DOHH2 (cell line): ENCODE data around the gene CYP4V2.

ENCODE experiments used
- EZH2phosphoT487 ChIP-seq: fragments of 200-600 bp; sonication (generic); IDR thresholded peaks from 2 replicates; pipeline ENCODE4 v1.6.1; 2017; ENCODE audit warnings: borderline replicate concordance, mild to moderate bottlenecking, antibody characterized with exemption, low read length, moderate library complexity, mixed read lengths
- TF ChIP-seq, protein P1 (sequence below): fragments of 200-600 bp; sonication (generic); IDR thresholded peaks from one replicate; pipeline ENCODE4 v1.5.1; 2014; ENCODE audit warnings: antibody characterized with exemption, mild to moderate bottlenecking, low read depth, low read length; ENCODE audit not compliant: poor library complexity, severe bottlenecking

DNA sequence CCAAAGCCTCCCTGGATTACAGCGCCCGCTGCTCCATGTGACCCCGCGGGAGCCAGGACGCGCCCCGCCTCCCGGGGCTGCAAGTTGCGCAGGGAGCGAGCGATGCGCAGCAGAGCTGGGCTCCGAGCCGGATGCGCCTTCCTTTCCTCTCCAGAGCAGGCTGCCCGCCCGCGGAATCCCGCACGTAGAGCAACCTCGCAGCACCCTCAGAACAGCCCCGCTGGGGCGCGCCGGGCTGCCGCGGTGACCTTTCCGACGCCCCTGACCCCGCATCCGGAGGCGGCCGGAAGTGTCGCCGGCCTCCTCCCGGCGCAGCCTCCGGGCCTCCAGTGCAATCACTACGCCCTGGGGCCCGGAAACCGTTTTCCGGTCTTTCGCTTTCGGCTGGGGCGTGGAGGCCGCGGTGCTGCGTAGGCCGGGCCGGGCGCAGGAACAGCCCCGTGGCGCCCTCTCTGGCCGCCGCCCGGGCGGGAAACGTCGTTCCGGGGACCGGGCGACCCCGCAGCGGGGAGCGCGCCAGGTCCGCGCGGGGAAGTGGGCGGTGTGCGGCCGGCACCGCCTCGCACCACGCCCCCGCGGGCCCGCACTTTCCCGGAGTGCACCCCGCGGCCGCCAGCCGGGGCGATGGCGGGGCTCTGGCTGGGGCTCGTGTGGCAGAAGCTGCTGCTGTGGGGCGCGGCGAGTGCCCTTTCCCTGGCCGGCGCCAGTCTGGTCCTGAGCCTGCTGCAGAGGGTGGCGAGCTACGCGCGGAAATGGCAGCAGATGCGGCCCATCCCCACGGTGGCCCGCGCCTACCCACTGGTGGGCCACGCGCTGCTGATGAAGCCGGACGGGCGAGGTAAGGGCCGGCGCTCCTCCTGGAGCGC, at the start of gene CYP4V2:
- no peak for TF ChIP-seq EZH2phosphoT487
- TF ChIP-seq, protein P1, sequence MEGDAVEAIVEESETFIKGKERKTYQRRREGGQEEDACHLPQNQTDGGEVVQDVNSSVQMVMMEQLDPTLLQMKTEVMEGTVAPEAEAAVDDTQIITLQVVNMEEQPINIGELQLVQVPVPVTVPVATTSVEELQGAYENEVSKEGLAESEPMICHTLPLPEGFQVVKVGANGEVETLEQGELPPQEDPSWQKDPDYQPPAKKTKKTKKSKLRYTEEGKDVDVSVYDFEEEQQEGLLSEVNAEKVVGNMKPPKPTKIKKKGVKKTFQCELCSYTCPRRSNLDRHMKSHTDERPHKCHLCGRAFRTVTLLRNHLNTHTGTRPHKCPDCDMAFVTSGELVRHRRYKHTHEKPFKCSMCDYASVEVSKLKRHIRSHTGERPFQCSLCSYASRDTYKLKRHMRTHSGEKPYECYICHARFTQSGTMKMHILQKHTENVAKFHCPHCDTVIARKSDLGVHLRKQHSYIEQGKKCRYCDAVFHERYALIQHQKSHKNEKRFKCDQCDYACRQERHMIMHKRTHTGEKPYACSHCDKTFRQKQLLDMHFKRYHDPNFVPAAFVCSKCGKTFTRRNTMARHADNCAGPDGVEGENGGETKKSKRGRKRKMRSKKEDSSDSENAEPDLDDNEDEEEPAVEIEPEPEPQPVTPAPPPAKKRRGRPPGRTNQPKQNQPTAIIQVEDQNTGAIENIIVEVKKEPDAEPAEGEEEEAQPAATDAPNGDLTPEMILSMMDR, result peak; percentile 61
